Spinal cord (tissue), 10 donors: ENCODE data around the gene C10orf53. TPM values are rescaled to one million over a fixed set of nuclear protein-coding genes. Genes with fewer than 3 reads are reported as not detected.
A peak's percentile ranks its signal among the peaks of the same experiment; 100 is the strongest.
"Not testable (repeated sequence)": the region's sequence is repeated elsewhere in the genome, so short reads cannot be mapped to it uniquely, and the experiment has no call there.

Experiments
- DNase-seq, 6 donors: peaks; one replicate each; pipeline versions ENCODE4 v3.0.0 to v3.0.0-alpha.2; 2013 to 2015; ENCODE audit warnings: low spot score in 6 of 6, low read depth in 4 of 6
- H3K27ac ChIP-seq: one replicate; pipeline ENCODE4 v1.5.1; 2013; ENCODE audit warnings: low read depth, low read length, control low read depth
- H3K27me3 ChIP-seq: one replicate; pipeline ENCODE4 v1.6.1; 2013; ENCODE audit warnings: low read length; ENCODE audit not compliant: control insufficient read depth, insufficient read depth
- H3K36me3 ChIP-seq: one replicate; pipeline ENCODE4 v1.6.1; 2013; ENCODE audit warnings: low read length; ENCODE audit not compliant: control insufficient read depth, insufficient read depth
- H3K4me1 ChIP-seq: one replicate; pipeline ENCODE4 v1.6.1; 2013; ENCODE audit warnings: low read length; ENCODE audit not compliant: control insufficient read depth, insufficient read depth
- H3K4me3 ChIP-seq: one replicate; pipeline ENCODE4 v1.5.1; 2013; ENCODE audit warnings: low read depth, low read length, control low read depth
- H3K9me3 ChIP-seq: one replicate; pipeline ENCODE4 v1.6.1; 2013; ENCODE audit warnings: low read length; ENCODE audit not compliant: control insufficient read depth, insufficient read depth
- WGBS: methylation state at CpG from one replicate; pipeline ENCODE4 v1.1.5; 2013; ENCODE audit warnings: missing lambda C conversion rate; ENCODE audit not compliant: insufficient coverage; 5-methylcytosine and 5-hydroxymethylcytosine counted together
- polyA plus RNA-seq, 2 donors: library from polyadenylated mRNA; unstranded; fragments of 120-200 nt; gene quantifications; one replicate each; pipeline ENCODE4 v1.2.1, GENCODE V29; 2013; ENCODE audit not compliant: insufficient read length in 2 of 2
- total RNA-seq, 2 donors: library from RNA; depleted of rRNA in 1 of 2; stranded (reverse); fragments of 120-200 nt in 1 of 2; fragments of >200 nt in 1 of 2; gene quantifications; one replicate each; pipeline versions ENCODE4 v1.2.3 to v1.2.4, GENCODE V29; 2013 to 2014
- donor health status: healthy.

Gene C10orf53
- total and polyA plus RNA-seq, 4 donors, result 0.11 TPM; not detected in 3

- not testable (repeated sequence) for DNase-seq, H3K36me3 ChIP-seq, H3K27ac ChIP-seq, H3K9me3 ChIP-seq, H3K4me3 ChIP-seq
- Histone ChIP-seq H3K27me3 (peaks cover 21% of the 10 kb centered on the region), H3K4me1 (peaks cover 12% of the 10 kb centered on the region)
- 72% methylated on average over 5 of the region's 5 CpGs for WGBS
These were observed 3.0 kb downstream of the C10orf53 start for GRCh38 chr10:49682449-49682848.

- no CpG with 5 or more reads among the region's 2 CpGs for WGBS
- H3K4me3 ChIP-seq, result no peak overlapping the region
- DNase-seq, result no peak
- no peak overlapping the region for H3K27ac ChIP-seq
- H3K4me1 ChIP-seq, result peaks cover 12% of the 10 kb centered on the region
- peaks cover 1% of the 10 kb centered on the region for H3K9me3 ChIP-seq
- H3K27me3 ChIP-seq, result peaks cover 21% of the 10 kb centered on the region
- H3K36me3 ChIP-seq, result no peaks in the 10 kb centered on the region
These were observed 3.4 kb downstream of the C10orf53 start for GRCh38 chr10:49682879-49683278.

DNA sequence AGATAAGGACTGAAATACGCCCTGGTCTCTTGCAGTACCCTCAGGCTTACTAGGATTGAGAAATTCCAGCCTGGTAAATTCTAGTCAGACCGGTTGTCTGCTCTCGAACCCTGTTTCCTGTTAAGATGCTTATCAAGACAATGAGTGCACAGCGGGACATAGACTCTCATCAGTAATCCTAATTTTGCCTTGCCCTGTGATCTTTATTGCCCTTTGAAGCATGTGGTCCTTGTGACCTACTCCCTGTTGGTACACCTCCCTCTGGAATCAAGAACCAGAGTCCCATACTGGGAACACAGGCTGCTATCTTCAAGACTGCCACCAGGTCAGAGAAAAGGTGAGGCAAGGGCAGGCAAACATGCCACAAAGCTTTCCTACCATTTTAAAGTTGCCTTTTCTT lies 7.2 kb downstream of the C10orf53 start:
- Histone ChIP-seq H3K4me3 (no peak overlapping the region), H3K9me3 (no peaks in the 10 kb centered on the region), H3K27ac (no peak overlapping the region), H3K27me3 (peaks cover 46% of the 10 kb centered on the region), H3K36me3 (no peaks in the 10 kb centered on the region), H3K4me1 (no peaks in the 10 kb centered on the region)
- no peak for DNase-seq
- 80% methylated on average over 3 of the region's 4 CpGs for WGBS

DNA sequence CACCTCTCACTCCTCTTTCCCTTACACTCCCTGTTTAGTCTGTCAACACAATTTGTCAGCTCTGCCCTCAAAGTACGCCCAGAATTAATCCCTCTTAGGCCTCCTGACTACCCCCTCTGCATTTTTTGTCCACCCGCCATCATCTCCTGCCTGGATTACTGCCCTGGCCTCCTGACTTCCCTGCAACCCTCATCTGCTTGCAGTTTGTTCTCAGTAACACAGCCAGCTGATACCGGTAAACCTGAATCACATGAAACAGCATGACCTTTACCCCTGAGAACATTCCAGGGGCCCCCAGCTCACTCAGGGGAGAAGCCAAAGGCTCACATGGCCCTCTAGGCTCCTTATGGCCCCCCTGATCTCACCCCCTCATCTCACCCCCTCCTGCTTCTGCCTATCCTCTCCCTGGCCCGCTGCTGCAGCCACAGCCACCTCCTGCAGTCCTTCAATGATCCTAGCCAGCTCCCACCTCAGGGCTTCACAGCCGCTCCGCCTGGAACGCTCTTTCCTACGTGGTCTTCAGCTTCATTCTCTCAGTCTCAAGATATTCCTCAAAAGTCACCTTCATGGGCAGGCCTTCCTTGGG lies 8.9 kb downstream of the C10orf53 start:
- H3K27ac ChIP-seq, result no peak overlapping the region
- H3K36me3 ChIP-seq, result no peaks in the 10 kb centered on the region
- H3K9me3 ChIP-seq, result no peaks in the 10 kb centered on the region
- no peaks in the 10 kb centered on the region for H3K4me1 ChIP-seq
- H3K4me3 ChIP-seq, result no peak overlapping the region
- peaks cover 50% of the 10 kb centered on the region for H3K27me3 ChIP-seq
- no peak for DNase-seq
- 24% methylated on average over 8 of the region's 8 CpGs for WGBS

- no peak for DNase-seq
- peaks cover 50% of the 10 kb centered on the region for H3K27me3 ChIP-seq
- WGBS, result 34% methylated on average over 5 of the region's 7 CpGs
These were observed 9.5 kb downstream of the C10orf53 start for GRCh38 chr10:49688920-49689319.

DNA sequence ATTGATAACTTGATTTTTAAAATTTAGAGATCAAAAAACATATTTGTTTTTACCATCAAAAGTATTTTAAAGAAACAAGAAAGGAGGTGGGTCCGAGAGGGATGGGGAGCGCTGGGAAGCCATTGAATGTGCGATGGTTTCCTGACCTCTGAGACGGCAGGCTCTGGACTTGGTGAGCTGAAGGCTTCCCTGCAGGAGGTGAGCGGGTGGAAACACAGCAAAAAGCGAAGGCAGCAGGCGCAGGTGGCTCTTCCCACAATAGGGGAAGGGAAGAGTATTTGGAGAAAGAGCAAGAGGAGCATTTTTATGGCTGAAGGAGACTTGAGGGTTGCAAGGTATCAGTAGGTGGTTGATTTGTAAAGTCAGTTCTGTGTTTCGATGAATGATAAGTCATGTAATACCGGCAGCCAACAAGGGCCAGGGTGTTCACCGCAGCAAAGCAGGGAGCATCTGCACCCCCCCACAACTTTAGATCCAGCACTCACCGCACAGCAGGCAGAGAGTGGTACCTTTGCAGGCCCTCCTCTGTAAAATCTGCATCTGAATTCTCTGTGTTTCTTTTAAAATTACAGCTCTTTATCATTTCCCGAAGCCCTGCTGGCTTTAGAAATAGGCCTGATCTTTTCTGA lies 10.5 kb downstream of the C10orf53 start:
- WGBS, result 32% methylated on average over 10 of the region's 12 CpGs
- Histone ChIP-seq H3K9me3 (no peaks in the 10 kb centered on the region), H3K27ac (no peak overlapping the region), H3K4me3 (no peak overlapping the region), H3K36me3 (no peaks in the 10 kb centered on the region), H3K4me1 (no peaks in the 10 kb centered on the region), H3K27me3 (peaks cover 50% of the 10 kb centered on the region)
- DNase-seq, result no peak

More at GRCh38 chr10:49688920-49689319, 9.5 kb downstream of the C10orf53 start:
- Histone ChIP-seq H3K9me3 (no peaks in the 10 kb centered on the region), H3K4me3 (no peak overlapping the region), H3K36me3 (no peaks in the 10 kb centered on the region), H3K27ac (no peak overlapping the region), H3K4me1 (no peaks in the 10 kb centered on the region)

- Histone ChIP-seq H3K36me3 (no peaks in the 10 kb centered on the region), H3K4me1 (no peaks in the 10 kb centered on the region), H3K9me3 (no peaks in the 10 kb centered on the region), H3K27ac (no peak overlapping the region), H3K4me3 (no peak overlapping the region), H3K27me3 (peaks cover 52% of the 10 kb centered on the region)
- peak in 1 of 6 donors; percentile 48 for DNase-seq
- WGBS, result 25% methylated on average over 5 of the region's 12 CpGs
These were observed 11.4 kb downstream of the C10orf53 start for GRCh38 chr10:49690698-49691356.

- H3K4me1 ChIP-seq, result no peaks in the 10 kb centered on the region
- peaks cover 52% of the 10 kb centered on the region for H3K27me3 ChIP-seq
- no peak for DNase-seq
- no peaks in the 10 kb centered on the region for H3K9me3 ChIP-seq
- 67% methylated on average over 8 of the region's 9 CpGs for WGBS
- no peak overlapping the region for H3K4me3 ChIP-seq
- no peaks in the 10 kb centered on the region for H3K36me3 ChIP-seq
- no peak overlapping the region for H3K27ac ChIP-seq
These were observed 12.1 kb downstream of the C10orf53 start for GRCh38 chr10:49691588-49691987.

GRCh38 chr10:49694466-49694865 lies 15.0 kb downstream of the C10orf53 start:
- no peaks in the 10 kb centered on the region for H3K36me3 ChIP-seq
- no peaks in the 10 kb centered on the region for H3K9me3 ChIP-seq
- H3K27ac ChIP-seq, result no peak overlapping the region
- WGBS, result 88% methylated on average over 6 of the region's 6 CpGs
- H3K27me3 ChIP-seq, result peaks cover 24% of the 10 kb centered on the region
- no peak overlapping the region for H3K4me3 ChIP-seq
- no peaks in the 10 kb centered on the region for H3K4me1 ChIP-seq
- no peak for DNase-seq

- 78% methylated on average over 7 of the region's 7 CpGs for WGBS
- Histone ChIP-seq H3K27ac (no peak overlapping the region), H3K27me3 (peaks cover 9% of the 10 kb centered on the region), H3K9me3 (no peaks in the 10 kb centered on the region), H3K4me3 (no peak overlapping the region), H3K36me3 (no peaks in the 10 kb centered on the region), H3K4me1 (no peaks in the 10 kb centered on the region)
- no peak for DNase-seq
These were observed 16.9 kb downstream of the C10orf53 start for GRCh38 chr10:49696311-49696710.
